ENCODE measurements around the gene PCDHA1. TPM values are rescaled to one million over a fixed set of nuclear protein-coding genes. Genes with fewer than 3 reads are reported as not detected.
"Not testable (repeated sequence)": the region's sequence is repeated elsewhere in the genome, so short reads cannot be mapped to it uniquely, and the experiment has no call there.

Gene PCDHA1
- total RNA-seq, 3 donors from 2014 or later (not counting 1 experiment from before 2014, with no cell fraction given) = not detected

- intact Hi-C loops (cut with micrococcal nuclease) = no loop called here
- no peak overlapping the region for H3K4me3 Mint-ChIP-seq
- no peaks in the 10 kb centered on the region for H3K4me1 ChIP-seq (ENCODE audit: control insufficient read depth, insufficient read depth, low read length)
- no peak overlapping the region for H3K27ac Mint-ChIP-seq
- peaks cover 22% of the 10 kb centered on the region for H3K9me3 ChIP-seq (ENCODE audit: control insufficient read depth, insufficient read depth, low read length)
- no CpG with 5 or more reads among the region's 1 CpG for WGBS (ENCODE audit: insufficient coverage)
- H3K9me3 Mint-ChIP-seq = peaks cover 12 to 29% of the 10 kb centered on the region in 2 donors
- H3K36me3 ChIP-seq (ENCODE audit: control insufficient read depth, insufficient read depth, low read length) = no peaks in the 10 kb centered on the region
- DNase-seq (no peak), ATAC-seq (no peak)
- H3K4me3 ChIP-seq (ENCODE audit: low read length) = no peak overlapping the region
- H3K36me3 Mint-ChIP-seq = peaks cover 29% of the 10 kb centered on the region
- H3K4me1 Mint-ChIP-seq = no peaks in the 10 kb centered on the region
- H3K27ac ChIP-seq (ENCODE audit: low read length) = no peak overlapping the region
- no peak for TF ChIP-seq CTCF (IDR thresholded peaks at IDR 0.05)
- H3K27me3 ChIP-seq (ENCODE audit: control insufficient read depth, insufficient read depth, low read length) = no peaks in the 10 kb centered on the region
- peaks cover 0 to 2% of the 10 kb centered on the region in 2 donors for H3K27me3 Mint-ChIP-seq (ENCODE audit: low read depth in 2 of 2)
These were observed 5.4 kb upstream of the PCDHA1 start for GRCh38 chr5:140780512-140780911.

DNA sequence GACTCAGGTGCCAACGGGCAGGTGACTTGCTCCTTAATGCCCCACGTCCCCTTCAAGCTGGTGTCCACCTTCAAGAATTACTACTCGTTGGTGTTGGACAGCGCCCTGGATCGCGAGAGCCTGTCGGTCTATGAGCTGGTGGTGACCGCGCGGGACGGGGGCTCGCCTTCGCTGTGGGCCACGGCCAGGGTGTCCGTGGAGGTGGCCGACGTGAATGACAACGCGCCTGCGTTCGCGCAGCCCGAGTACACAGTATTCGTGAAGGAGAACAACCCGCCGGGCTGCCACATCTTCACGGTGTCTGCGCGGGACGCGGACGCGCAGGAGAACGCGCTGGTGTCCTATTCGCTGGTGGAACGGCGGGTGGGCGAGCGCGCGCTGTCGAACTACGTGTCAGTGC, 1.5 kb downstream of the PCDHA1 start:
- not testable (repeated sequence) for ATAC-seq, H3K4me1 Mint-ChIP-seq

DNA sequence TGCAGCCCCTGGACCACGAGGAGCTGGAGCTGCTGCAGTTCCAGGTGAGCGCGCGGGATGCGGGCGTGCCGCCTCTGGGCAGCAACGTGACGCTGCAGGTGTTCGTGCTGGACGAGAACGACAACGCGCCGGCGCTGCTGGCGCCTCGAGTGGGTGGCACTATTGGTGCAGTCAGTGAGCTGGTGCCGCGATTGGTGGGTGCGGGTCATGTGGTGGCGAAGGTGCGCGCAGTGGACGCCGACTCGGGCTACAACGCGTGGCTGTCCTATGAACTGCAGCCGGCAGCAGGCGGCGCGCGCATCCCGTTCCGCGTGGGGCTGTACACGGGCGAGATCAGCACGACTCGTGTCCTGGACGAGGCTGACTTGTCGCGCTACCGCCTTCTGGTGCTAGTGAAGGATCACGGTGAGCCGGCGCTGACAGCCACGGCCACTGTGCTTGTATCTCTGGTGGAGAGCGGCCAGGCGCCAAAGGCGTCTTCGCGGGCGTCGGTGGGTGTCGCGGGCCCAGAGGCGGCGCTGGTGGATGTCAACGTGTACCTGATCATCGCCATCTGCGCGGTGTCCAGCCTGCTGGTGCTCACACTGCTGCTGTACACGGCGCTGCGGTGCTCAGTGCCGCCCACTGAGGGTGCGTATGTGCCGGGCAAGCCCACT, 2.0 kb downstream of the PCDHA1 start:
- H3K36me3 Mint-ChIP-seq; H3K4me3 ChIP-seq (ENCODE audit: low read length); H3K9me3 Mint-ChIP-seq; H3K4me1 ChIP-seq (ENCODE audit: control insufficient read depth, insufficient read depth, low read length); DNase-seq; H3K27ac ChIP-seq (ENCODE audit: low read length); ATAC-seq; H3K4me3 Mint-ChIP-seq; H3K36me3 ChIP-seq (ENCODE audit: control insufficient read depth, insufficient read depth, low read length); intact Hi-C loops (cut with micrococcal nuclease); H3K4me1 Mint-ChIP-seq; H3K27ac Mint-ChIP-seq: not testable (repeated sequence)
- 52% methylated on average over 70 of the region's 70 CpGs for WGBS (ENCODE audit: insufficient coverage)
- H3K9me3 ChIP-seq (ENCODE audit: control insufficient read depth, insufficient read depth, low read length) = peaks cover 25% of the 10 kb centered on the region
- peaks cover 11% of the 10 kb centered on the region for H3K27me3 ChIP-seq (ENCODE audit: control insufficient read depth, insufficient read depth, low read length)
- peaks cover 3 to 10% of the 10 kb centered on the region in 2 donors for H3K27me3 Mint-ChIP-seq (ENCODE audit: low read depth in 2 of 2)

More for the DNA sequence above, 1.5 kb downstream of the PCDHA1 start:
- Histone ChIP-seq H3K27me3 (ENCODE audit: control insufficient read depth, insufficient read depth, low read length) (peaks cover 11% of the 10 kb centered on the region), H3K9me3 (ENCODE audit: control insufficient read depth, insufficient read depth, low read length) (peaks cover 27% of the 10 kb centered on the region)
- H3K27me3 Mint-ChIP-seq (ENCODE audit: low read depth in 2 of 2); H3K36me3 ChIP-seq (ENCODE audit: control insufficient read depth, insufficient read depth, low read length); H3K27ac ChIP-seq (ENCODE audit: low read length); H3K27ac Mint-ChIP-seq; H3K4me3 ChIP-seq (ENCODE audit: low read length); H3K9me3 Mint-ChIP-seq; H3K4me3 Mint-ChIP-seq; DNase-seq; intact Hi-C loops (cut with micrococcal nuclease); H3K36me3 Mint-ChIP-seq; H3K4me1 ChIP-seq (ENCODE audit: control insufficient read depth, insufficient read depth, low read length): not testable (repeated sequence)
- WGBS (ENCODE audit: insufficient coverage) = 56% methylated on average over 44 of the region's 44 CpGs

- Histone ChIP-seq H3K9me3 (ENCODE audit: control insufficient read depth, insufficient read depth, low read length) (peaks cover 30% of the 10 kb centered on the region), H3K27ac (ENCODE audit: low read length) (no peak overlapping the region), H3K27me3 (ENCODE audit: control insufficient read depth, insufficient read depth, low read length) (peaks cover 13% of the 10 kb centered on the region), H3K4me1 (ENCODE audit: control insufficient read depth, insufficient read depth, low read length) (no peaks in the 10 kb centered on the region), H3K4me3 (ENCODE audit: low read length) (no peak overlapping the region), H3K36me3 (ENCODE audit: control insufficient read depth, insufficient read depth, low read length) (no peaks in the 10 kb centered on the region)
- Mint-ChIP-seq H3K9me3 (peaks cover 3 to 6% of the 10 kb centered on the region in 2 donors), H3K27me3 (ENCODE audit: low read depth in 2 of 2) (peaks cover 14 to 19% of the 10 kb centered on the region in 2 donors), H3K4me1 (no peaks in the 10 kb centered on the region), H3K36me3 (peaks cover 20% of the 10 kb centered on the region), H3K4me3 (no peak overlapping the region), H3K27ac (no peak overlapping the region)
- 19% methylated on average over 2 of the region's 2 CpGs for WGBS (ENCODE audit: insufficient coverage)
- intact Hi-C loops (cut with micrococcal nuclease) = no loop called here
- TF ChIP-seq CTCF (IDR thresholded peaks at IDR 0.05) = no peak
- ATAC-seq (no peak), DNase-seq (no peak)
These were observed 5.1 kb downstream of the PCDHA1 start for GRCh38 chr5:140791089-140791488.
